Measurements from ENCODE around the gene PDXP. TPM values are rescaled to one million over a fixed set of nuclear protein-coding genes. Genes with fewer than 3 reads are reported as not detected.

The PDXP gene
- total and polyA plus RNA-seq, 2 of the 4 experiments (the other 2 are of a cell fraction) = 5.4 to 24.1 TPM

DNA sequence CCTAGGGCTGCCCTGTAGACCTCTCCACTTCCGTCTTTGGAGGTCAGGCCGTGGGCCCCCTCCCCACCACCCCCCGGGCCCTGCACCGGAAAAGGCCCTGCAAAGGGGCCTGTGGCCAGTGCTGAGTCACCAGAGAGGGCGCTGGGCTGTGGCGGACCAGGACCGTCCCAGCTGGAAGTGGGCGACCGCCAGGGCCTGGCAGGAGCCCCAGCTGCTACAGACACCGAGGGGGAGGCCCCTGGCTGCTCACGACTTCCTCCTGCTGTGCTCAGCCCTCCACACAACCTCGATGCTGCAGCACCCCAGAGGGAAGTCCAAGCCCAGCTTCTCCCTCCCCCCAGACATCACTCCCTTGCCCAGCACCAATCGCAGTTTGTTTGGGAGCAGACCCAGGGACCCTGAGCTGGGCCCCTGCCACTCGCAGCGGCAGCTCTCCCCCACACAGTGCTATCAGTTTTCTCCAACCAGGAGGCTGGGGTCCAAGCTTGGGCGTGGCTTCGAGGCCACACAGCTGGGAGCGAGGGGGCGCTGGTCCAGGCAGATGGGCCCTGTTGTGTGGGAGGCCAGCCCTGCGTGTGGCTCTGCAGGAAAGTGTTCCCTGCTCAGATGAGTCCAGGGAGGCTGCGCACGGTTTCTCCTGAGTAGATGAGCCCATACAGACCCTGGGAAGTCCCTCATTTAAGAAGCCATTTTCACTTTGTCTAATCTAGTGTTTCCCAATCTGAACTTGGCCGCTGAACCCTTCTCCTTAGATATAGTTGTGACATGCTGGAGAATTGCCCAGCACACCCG is 24.7 kb upstream of the PDXP start:
- H3K36me3 ChIP-seq (ENCODE audit: control insufficient read depth, insufficient read depth, low read length) = peaks cover 23% of the 10 kb centered on the region; the same call in 1 of the 2 replicates
- no peak overlapping the region for H3K4me3 ChIP-seq (ENCODE audit: insufficient read depth, low read depth, low read length)
- no TSS peak for BruUV-seq (replicated peaks)
- intact Hi-C loops (cut with micrococcal nuclease) (no loop called here), dilution Hi-C loops (cut with HindIII; ENCODE audit: low sequenced_read_pairs, unreplicated experiment) (no loop called here), in situ Hi-C loops (cut with MboI; ENCODE audit: low sequenced_read_pairs) (no loop called here)
- DNase-seq (peak; percentile 92), ATAC-seq (ENCODE audit: low read depth) (peak; percentile 81)
- H3K27me3 ChIP-seq (ENCODE audit: control insufficient read depth, insufficient read depth, low read length) = no peaks in the 10 kb centered on the region
- peak overlapping the region; percentile 81 for H3K18ac ChIP-seq (ENCODE audit: low read depth, low read length)
- peak overlapping the region; percentile 91 for H4K5ac ChIP-seq (ENCODE audit: low read depth, low read length)
- peak overlapping the region; percentile 89 for H2BK5ac ChIP-seq (ENCODE audit: low read depth, low read length, poor library complexity, severe bottlenecking)
- no peaks in the 10 kb centered on the region for H3K9me3 ChIP-seq (ENCODE audit: control insufficient read depth, insufficient read depth, low read length)
- H3K4me1 ChIP-seq (ENCODE audit: control insufficient read depth, insufficient read depth, low read length) = peaks cover 37% of the 10 kb centered on the region
- ChIA-PET CTCF (interaction anchor here (0.9 to 3.0 kb wide), 4 partner anchors 9 to 160 kb away, joined by 3 to 12 read pairs (median 6); no protein-coding TSS in a partner anchor), POLR2A (ENCODE audit: unreplicated experiment) (interaction anchor here (0.9 to 1.1 kb wide), 3 partner anchors 26 to 42 kb away, joined by 3 read pairs; partner anchors contain the start of genes GGA1 and LGALS1)
- peaks cover 0 to 50% of the 10 kb centered on the region in 2 experiments; a peak in 2 of 4 replicates for H3K79me1 ChIP-seq (ENCODE audit: low read depth in 1 of 2, low read length in 2 of 2)
- H4K8ac ChIP-seq (ENCODE audit: low read depth in 2 of 2, low read length in 2 of 2) = peak overlapping the region; percentile 84 to 99
- H2BK20ac ChIP-seq (ENCODE audit: low read depth, low read length) = peak overlapping the region; percentile 79
- peak overlapping the region; percentile 91 for H3K14ac ChIP-seq (replicated peaks; ENCODE audit: low read depth, low read length)
- H3K27ac ChIP-seq (ENCODE audit: insufficient read depth, low read length) = peak overlapping the region; percentile 97
- H3K56ac ChIP-seq (ENCODE audit: extremely low read depth, insufficient read depth, low read length) = peak overlapping the region; percentile 72
- peaks cover 19% of the 10 kb centered on the region for H3K9me1 ChIP-seq (ENCODE audit: insufficient read depth, low read length)
- H3K4ac ChIP-seq (ENCODE audit: low read depth, low read length) = peak overlapping the region; percentile 96
- H2AFZ ChIP-seq (replicated peaks; ENCODE audit: low read length, poor library complexity) = peak overlapping the region; percentile 90
- H2BK15ac ChIP-seq (ENCODE audit: low read depth, low read length) = peak overlapping the region; percentile 86; the same call in 2 of the 3 replicates
- H4K91ac ChIP-seq (ENCODE audit: insufficient read depth, low read depth, low read length) = peak overlapping the region; percentile 75
- H3K23ac ChIP-seq (ENCODE audit: low read depth, low read length) = peak overlapping the region; percentile 86
- H3K9ac ChIP-seq (ENCODE audit: low read depth, low read length) = peak overlapping the region; percentile 62
- H2BK120ac ChIP-seq (ENCODE audit: low read depth, low read length) = peak overlapping the region; percentile 89
- H3K4me2 ChIP-seq (ENCODE audit: low read depth, low read length) = peak overlapping the region; percentile 37
- peak overlapping the region; percentile 97 for H2AK9ac ChIP-seq (replicated peaks; ENCODE audit: low read depth, low read length, poor library complexity)
- no peaks in the 10 kb centered on the region for H4K20me1 ChIP-seq (ENCODE audit: insufficient read depth, low read length)
- peak overlapping the region; percentile 96 for H2AK5ac ChIP-seq (ENCODE audit: low read depth, low read length)
- WGBS, 2 experiments (ENCODE audit: extremely low coverage in 2 of 2, insufficient read length in 1 of 2) = 0% methylated on average over 2 of the region's 24 CpGs; no CpG with 5 or more reads in 1 of the 2 experiments
- TF ChIP-seq MAZ (IDR thresholded peaks at IDR 0.05; ENCODE audit: borderline replicate concordance, low read depth, low read length) (peak; percentile 63), FOS (IDR thresholded peaks at IDR 0.05; ENCODE audit: low read depth, low read length) (peak; percentile 59; the same call in 1 of the 2 replicates), BHLHE40 (IDR thresholded peaks at IDR 0.05; ENCODE audit: low read depth, low read length) (0 out of 2 replicates have a peak, but pooled peaks have one; percentile 22), POLR2A (IDR thresholded peaks at IDR 0.05; ENCODE audit: low read depth, low read length) (no peak; the same call in 1 of the 2 replicates), CEBPB (IDR thresholded peaks at IDR 0.05; ENCODE audit: low read depth, low read length) (peak; percentile 70), CHD1 (IDR thresholded peaks at IDR 0.05; ENCODE audit: low read depth, low read length) (no peak), MAFK (IDR thresholded peaks at IDR 0.05; ENCODE audit: low read depth, low read length) (no peak), MXI1 (IDR thresholded peaks at IDR 0.05; ENCODE audit: borderline replicate concordance, low read depth, low read length) (no peak), RCOR1 (IDR thresholded peaks at IDR 0.05; ENCODE audit: insufficient replicate concordance, low read length) (no peak), NFE2L2 (IDR thresholded peaks at IDR 0.05; ENCODE audit: low read depth, low read length) (peak; percentile 71; the same call in 1 of the 2 replicates)
- TF ChIP-seq, protein P1, sequence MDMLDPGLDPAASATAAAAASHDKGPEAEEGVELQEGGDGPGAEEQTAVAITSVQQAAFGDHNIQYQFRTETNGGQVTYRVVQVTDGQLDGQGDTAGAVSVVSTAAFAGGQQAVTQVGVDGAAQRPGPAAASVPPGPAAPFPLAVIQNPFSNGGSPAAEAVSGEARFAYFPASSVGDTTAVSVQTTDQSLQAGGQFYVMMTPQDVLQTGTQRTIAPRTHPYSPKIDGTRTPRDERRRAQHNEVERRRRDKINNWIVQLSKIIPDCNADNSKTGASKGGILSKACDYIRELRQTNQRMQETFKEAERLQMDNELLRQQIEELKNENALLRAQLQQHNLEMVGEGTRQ (IDR thresholded peaks at IDR 0.05; ENCODE audit: low read depth, low read length) = no peak
- TF ChIP-seq, protein P2, sequence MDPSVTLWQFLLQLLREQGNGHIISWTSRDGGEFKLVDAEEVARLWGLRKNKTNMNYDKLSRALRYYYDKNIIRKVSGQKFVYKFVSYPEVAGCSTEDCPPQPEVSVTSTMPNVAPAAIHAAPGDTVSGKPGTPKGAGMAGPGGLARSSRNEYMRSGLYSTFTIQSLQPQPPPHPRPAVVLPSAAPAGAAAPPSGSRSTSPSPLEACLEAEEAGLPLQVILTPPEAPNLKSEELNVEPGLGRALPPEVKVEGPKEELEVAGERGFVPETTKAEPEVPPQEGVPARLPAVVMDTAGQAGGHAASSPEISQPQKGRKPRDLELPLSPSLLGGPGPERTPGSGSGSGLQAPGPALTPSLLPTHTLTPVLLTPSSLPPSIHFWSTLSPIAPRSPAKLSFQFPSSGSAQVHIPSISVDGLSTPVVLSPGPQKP (IDR thresholded peaks at IDR 0.05; ENCODE audit: borderline replicate concordance, low read depth, low read length) = no peak
- TF ChIP-seq, protein P3, sequence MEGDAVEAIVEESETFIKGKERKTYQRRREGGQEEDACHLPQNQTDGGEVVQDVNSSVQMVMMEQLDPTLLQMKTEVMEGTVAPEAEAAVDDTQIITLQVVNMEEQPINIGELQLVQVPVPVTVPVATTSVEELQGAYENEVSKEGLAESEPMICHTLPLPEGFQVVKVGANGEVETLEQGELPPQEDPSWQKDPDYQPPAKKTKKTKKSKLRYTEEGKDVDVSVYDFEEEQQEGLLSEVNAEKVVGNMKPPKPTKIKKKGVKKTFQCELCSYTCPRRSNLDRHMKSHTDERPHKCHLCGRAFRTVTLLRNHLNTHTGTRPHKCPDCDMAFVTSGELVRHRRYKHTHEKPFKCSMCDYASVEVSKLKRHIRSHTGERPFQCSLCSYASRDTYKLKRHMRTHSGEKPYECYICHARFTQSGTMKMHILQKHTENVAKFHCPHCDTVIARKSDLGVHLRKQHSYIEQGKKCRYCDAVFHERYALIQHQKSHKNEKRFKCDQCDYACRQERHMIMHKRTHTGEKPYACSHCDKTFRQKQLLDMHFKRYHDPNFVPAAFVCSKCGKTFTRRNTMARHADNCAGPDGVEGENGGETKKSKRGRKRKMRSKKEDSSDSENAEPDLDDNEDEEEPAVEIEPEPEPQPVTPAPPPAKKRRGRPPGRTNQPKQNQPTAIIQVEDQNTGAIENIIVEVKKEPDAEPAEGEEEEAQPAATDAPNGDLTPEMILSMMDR (conservative IDR thresholded peaks at IDR 0.05; ENCODE audit: low read depth, low read length) = peak; percentile 28
